GM21447 (cell line): ENCODE data around the gene KRT33B.
"Not testable (repeated sequence)": the region's sequence is repeated elsewhere in the genome, so short reads cannot be mapped to it uniquely, and the experiment has no call there.

ENCODE experiments used
- ATAC-seq: cut with Tn5 transposase; IDR thresholded peaks from one replicate; pipeline ENCODE4 v1.9.1; 2021; ENCODE audit not compliant: unreplicated experiment

The KRT33B gene

DNA sequence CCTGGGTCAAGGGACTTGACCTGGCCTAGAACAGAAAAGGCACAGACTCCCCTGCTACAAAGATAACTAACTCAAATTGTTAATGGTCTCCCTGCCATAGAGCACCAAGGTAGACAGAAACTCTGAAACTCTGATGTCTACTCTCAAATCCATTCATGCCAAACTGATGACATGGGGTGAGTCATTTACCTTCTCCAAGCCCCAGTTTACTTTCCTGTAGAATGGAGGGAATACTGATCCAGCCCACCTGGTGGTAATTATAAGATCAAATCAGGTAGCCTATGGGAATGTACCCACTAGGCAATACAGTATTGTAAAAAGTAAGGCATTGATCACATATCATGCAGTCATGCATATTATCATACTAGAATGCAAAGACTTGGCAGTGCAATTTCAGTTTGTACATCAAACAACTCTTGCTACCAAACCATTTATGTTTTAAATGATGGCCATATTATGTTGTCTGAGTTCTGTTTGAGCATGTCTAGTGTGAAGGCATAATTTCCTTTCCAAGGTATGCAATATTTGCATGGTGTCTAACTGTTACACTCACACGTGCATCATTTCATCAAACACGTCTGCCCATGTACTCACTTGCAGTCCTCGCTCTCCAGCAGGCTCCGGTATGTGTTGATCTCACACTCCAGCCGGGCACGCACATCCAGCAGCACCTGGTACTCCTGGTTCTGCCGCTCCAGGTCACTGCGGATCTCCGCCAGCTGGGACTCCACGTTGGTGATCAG is 24.8 kb upstream of the KRT33B start:
- ATAC-seq: no peak

DNA sequence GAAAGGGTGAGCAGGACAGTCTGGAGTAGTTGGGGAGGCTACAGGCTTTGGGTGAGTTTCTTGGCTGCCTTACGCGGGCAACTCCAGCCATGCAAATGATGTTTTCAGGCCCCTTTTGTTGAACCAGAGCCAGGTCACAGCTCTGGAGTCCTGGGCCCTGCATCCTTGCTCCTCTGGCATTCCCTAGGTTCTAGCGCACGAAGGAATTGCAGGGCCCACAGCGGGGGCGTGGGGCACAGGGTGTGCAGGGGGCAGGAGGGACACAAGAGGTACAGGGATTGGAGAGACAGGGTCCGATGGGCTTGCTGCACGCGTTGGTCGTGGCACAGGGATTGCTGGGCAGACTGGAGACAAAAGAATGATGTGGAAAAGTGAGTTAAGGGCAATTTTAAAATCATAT is 24.2 kb upstream of the KRT33B start:
- ATAC-seq: no peak

DNA sequence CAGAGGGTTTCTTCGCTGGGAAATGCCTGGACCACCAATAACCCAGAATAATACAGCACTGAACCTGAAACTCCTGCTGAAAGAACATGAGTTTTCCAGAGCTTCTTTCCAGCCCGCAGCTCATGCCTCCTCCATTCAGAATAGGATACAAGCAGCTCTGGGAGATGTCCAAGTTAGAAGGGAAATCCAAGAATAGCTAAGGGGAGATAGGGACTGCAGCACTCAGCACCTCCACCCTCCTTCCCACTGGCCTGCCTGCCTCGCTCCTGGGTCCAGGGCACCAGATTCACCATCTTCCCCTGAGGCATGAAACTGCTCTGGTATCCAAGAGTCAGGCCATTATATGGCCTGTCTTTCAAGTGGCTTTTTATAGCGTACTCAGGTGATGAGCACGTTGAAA is 23.7 kb upstream of the KRT33B start:
- no peak for ATAC-seq

DNA sequence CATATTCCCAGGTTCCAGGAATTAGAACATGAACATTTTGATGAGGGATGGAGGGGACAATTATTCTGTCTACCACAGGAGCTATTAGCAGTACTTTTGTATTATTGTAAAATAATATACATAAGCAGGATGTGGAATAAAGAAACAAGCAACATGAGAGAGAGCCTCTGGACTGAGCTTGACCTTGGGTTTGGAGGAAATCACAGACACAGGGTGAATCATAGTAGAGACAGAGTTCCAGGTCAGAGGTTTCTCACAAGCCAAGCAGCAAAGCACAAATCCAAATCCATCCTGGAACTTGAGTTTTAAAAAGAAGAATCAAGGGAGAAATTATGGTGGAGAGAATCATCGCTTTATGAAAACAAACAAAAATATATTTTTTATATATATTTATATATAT is 22.7 kb upstream of the KRT33B start:
- no peak for ATAC-seq

DNA sequence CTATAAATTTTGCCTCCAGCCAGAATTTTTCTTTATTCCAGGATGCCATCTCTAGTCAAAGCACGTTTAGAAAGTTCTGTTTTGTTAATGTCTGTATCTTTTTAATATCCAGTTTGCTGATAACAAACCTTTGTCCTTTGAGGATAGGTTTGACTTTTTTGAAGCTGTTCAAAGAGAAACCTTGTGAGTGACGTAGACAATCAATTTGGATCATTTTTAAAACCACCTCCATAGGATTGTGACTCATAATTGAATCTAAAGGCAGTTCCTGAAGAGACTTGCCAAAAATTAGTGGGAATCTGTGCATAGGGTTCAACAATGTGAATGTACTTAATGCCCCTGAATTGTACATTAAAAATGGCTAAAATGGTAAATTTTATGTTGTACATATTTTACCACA is 21.9 kb upstream of the KRT33B start:
- ATAC-seq: no peak

DNA sequence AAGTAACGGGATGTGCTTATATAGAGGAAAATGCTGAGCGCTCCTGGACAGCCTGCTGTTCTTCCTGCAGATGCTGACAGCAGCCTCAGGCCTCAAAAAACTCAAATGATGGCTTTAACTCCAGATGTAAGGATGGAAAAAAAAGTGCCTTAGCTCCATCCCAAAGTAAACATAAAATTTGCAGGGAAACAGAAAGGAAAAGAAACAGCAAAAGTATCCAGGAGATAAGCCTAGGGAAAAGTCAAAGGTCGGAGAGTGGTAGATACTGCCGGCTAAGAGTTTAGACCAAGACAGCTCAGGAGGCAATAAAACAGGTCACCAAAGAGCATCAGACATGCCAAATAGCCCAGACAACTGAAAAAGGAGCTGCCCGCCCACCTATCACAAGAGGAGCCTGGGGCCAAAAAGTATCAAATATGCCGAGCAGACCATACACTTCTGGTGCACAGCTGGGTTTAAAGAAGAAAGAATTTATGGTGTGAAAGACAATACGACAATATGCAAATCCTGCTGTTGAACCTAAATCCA is 20.9 kb upstream of the KRT33B start:
- no peak for ATAC-seq

DNA sequence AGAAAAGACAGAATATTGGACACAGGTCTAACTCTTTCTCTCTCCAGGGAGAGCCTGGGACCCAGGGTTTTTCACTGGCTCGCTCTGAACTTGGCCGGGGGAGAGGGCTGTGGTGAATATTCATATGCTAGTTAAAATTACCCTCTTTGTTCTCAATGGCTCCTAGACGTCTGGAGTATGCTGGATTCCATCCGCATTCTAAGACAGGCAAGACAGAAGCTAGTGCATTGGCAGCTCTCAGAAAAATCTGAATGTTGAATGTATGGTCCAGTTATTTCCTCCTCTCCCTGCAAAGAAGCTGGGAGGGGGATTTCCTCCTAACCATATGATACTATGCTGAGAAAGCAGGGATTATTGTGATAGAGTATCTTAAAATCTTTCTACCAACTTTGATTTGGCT is 18.1 kb upstream of the KRT33B start:
- no peak for ATAC-seq

DNA sequence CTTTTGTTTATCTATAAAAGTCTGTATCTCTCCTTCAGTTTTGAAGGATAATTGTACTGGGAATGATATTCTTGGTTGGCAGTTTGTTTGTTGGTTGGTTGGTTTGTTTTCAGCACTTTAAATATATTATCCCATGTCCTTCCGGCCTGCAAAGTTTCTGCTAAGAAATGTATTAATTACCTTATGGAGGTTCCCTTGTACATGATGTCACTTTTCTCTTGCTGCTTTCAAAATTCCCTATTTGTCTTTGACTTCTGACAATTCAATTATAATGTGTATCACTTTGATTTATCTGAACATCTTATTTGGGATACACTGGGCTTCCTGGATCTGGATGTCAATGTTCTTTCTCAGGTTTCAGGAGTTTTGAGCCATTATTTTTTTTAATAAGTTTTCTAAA is 16.6 kb upstream of the KRT33B start:
- no peak for ATAC-seq

DNA sequence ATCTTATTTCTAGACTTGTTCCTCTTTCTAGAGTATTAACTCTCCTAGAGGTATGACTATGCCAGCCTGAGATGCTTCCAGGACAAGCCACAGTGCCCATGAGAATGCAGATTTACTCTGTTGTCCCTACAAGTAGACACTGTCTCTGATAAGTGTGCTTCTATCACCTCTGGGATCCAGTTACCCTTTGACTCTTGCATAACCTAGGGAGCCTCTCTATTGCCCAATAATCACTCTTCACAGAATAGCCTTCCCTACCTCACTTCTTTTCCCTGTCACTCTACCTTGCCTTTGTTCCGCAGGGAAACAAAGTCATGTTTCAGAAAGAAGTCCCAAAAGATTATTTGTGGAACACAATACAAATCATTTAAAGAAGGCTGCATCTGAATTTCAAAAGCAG is 14.1 kb upstream of the KRT33B start:
- ATAC-seq: no peak

DNA sequence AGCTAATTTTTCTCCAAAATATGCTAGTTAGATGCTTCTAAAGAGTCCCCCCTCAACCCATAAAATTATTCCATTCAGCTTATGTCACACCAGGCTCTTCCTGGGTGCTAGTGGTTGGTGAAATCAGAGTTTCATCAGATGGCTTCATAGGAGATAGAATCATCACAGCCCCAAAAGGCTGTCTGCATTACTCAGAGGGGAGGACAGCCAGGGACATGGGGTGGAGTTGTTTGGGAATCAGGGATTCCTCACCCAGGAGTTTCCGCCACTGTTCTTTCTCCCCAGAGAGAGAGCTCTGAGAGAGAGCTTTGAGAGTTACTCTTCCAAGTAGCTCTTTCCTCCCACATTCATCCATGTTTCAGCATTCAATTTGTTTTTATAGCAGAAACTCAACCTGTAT is 12.8 kb upstream of the KRT33B start:
- ATAC-seq: no peak

DNA sequence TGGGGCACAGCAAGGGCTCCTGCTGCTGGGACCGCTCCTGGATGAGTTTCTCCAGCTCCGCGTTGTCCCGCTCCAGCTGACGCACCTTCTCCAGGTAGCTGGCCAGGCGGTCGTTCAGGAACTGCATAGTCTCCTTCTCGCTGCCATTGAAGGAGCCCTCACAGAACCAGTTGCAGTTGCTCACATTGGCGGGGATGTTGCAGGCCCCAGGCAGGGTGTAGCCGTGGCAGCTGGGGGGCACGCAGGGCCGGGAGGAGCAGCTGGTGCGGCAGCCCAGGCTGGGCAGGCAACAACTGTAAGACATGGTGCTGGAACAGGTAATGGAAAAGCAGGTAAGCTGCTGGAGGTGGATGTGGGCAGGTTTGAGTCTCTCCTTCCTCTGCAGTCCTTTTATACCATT is 12.3 kb upstream of the KRT33B start, which contains the start of gene KRT34:
Gene KRT34 (minus strand): TSS at position 364 of the 400 bp plus-strand sequence. CDS start 60 bp downstream, at position 304.
- not testable (repeated sequence) for ATAC-seq

DNA sequence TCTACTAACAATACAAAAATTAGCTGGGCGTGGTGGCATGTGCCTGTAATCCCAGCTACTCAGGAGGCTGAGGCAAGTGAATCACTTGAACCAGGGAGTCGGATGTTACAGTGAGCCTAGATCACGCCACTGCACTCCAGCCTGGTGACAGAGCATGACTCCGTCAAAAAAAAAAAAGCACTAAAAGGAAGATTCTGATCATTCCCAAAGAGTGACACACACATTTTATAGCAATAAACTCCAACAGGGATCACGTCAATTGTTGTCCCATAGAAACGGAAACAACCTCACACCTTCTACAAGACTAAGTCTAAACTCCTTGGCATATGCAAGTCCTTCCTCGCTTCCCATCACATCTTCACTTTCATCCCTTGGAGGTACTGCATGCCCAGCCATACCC is 10.5 kb upstream of the KRT33B start:
- ATAC-seq: not testable (repeated sequence)

DNA sequence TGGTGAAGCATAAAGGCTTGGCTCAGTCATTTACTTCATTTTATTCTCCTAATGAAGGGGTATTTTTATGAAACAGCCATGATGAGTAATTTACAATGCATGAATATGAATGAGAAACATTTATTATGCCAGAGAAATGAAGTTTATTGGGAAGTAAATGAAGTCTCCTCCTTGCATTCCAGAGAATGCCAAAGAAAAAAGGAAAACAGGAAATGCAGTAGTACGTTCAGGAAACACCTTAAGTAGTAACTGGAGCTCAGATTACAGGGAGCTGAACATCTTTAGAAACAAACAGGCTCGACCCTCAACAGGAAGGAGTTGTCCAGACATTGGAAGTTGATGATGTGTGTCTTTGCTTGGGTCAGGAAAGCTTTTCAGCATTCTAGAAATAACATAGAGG is 7.9 kb upstream of the KRT33B start:
- ATAC-seq: no peak

DNA sequence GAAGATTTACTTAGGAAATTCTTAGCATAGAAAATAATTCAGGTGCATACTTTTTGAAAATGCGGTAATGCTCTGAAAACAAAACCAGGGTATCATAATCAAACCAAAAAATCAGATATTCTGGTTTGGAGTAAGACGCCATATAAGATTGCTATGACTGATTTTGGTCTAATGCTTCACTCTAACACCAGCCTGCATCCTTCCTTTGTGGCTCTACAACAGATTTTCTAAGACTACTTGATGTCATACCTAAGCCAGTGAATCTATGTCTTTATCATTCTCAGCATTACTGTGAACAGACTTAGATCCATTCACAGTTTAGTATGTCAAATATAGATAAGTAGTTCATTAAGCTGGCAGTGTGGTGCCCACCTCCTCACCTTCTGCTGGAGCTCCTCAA is 590 bp downstream of the KRT33B start:
- no peak for ATAC-seq

DNA sequence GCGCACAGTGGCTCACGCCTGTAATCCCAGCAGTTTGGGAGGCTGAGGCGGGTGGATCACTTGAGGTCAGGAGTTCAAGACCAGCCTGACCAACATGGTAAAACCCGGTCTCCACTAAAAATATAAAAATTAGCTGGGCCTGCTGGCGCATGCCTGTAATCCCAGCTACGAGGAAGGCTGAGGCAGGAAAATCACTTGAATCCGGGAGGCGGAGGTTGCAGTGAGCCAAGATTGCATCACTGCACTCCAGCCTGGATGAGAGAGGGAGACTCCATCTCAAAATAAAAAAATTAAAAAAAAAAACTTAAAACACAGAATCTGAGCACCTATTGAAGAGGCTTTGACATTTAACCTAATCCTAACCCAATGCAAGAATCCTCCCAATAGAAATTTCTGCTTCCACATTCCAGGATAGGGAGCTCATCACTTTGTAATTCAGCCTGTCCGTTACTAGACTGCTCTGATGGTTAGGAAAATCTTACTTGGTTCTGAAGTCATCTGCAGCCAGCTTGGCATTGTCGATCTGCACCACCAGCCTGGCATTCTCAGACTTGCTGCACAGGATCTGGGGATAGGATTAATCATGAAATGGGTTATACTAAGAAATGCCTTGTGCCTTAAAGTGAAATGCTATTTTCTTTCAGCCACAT is 2.1 kb downstream of the KRT33B start:
- no peak for ATAC-seq

DNA sequence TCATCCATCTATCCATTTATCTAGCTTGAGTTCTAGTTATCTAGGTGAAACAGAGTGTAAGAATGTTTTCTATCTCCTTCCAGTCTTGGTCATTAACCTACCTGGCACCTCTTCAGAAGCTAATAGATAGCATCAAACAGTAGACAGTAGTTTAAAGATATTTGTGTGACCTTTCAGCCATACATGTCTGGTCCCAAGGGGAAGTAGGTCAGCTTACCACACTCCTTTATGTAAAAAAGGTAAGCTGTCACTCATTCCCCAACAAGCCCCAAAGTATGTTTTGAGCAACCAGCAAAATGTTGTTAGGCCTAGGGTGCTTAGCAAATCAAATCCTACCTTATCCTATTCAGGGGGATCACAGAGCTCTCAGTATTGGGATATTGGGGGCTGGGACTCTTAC is 3.5 kb downstream of the KRT33B start:
- no peak for ATAC-seq

DNA sequence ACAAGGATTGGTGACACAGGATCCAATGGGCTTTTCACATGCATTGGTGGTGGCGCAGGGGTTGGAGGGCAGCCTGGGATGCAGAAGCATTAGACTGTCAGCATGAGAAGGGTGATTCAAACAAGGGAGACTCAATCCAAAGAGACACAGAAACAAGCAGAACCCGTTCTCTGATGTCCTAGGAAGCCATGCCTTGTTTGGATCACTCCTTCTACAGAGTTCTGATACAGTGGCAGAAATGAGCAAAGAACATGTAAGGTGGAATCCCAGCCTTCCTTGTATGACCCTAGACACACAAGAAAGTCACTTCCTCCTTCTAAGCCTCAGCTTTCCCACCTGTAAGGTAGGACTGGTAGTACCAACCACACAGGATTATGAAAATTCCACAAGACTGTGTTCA is 5.7 kb downstream of the KRT33B start:
- no peak for ATAC-seq

DNA sequence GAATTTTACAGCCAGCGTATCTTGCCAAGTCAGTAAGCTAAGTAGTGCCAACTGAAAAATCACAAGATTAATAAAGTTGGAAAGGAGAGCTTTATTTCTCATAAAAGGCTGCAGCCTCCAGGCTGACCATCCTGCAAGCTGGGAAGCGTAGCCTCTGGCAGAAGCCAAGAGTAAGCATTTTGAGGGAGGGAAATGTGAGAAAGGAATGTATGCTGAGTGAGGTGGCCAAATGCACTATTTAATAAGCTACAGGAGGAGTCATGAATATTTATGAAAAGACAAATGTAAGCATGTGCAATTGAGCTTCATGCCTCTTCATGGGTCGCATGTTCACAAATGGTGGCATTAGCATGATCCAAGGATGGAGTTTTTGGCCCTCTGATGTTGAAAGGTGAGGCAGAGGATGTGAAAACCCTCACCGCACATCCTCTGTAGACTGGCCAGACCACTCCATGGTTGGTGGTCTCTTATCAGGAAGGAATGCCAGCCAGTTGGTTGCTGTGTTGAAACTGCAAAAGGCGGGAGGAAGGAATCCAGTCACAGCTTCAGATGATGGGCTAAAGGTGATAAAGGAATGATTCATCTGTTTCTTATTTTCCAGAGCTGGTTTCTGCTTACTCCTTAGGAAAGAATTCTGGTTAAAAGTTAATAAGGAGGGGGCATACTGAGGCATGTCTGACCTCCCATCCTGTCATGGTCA is 9.2 kb downstream of the KRT33B start:
- ATAC-seq: no peak

DNA sequence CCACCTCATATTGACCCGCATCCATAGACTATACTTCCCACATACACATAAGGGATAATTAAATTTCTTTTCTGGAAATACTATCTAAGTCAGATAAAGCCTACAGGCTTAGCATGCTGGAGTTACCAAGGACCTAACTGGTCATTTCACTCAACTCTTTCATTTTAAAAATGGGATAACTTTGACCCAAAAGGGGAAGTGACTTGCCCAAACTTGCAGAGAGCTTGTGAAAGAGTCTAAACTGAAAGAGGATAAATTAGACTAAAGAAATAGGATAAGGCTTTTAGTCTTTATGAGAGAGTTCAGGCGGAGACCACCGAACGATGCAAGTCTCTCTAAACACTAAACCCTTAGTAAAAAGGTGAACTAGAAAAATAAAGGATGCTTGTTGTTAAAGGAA is 15.1 kb downstream of the KRT33B start:
- ATAC-seq: no peak

DNA sequence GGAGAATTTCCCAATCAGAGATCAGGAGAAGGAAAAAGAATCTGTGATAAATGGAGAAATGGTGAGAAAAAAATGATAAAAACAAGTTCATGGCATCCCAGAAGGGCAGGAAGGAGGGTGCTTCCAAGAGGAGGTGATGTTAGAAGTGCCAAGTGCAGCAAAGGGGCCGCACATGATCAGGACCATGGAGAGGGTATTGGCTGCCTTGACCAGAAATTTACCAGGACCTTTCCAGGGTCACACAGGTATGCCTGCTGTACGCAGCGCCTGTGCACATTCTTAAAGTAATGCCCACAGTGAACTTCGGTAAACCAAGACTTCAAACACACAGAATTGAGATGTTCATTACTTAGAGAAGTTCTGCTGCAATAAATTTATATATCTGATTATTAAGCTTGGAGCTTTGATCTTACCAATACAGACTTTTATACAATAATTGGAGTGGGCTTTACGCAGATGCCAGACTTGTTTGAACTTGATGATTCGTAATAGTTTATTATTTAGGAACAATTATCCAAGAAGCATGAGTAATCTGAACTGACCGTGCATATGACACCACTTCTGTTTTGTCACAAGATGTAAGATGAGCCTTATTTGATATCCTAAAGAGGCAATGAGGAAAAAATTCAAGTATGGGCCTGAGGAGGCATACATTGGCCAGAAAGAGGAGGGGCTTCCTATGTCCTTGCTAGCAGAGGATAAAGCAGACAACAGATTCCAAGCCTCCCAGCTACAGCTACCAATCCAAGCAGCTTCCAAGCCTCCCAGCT is 16.8 kb downstream of the KRT33B start:
- no peak for ATAC-seq

DNA sequence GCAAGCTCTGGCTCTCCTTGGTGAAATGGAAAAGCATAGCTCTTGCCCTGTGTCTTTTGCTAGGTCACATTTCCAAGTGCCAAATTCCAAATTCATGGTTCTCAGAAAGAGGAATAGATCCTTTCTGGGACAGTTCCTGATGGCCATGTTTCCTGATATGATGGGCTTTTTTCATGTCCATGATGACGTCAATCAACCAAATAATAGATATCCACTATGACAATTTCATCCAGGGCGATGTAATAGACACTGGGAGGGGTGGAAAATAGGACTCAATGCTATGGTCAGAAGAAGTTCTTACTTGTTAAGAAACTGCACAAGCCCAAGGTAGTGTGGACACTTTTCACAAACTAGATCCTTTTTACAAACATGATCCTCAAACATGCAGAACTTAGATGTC is 18.4 kb downstream of the KRT33B start:
- no peak for ATAC-seq
